ENCODE data around the gene SEMA5B.

Gene SEMA5B

DNA sequence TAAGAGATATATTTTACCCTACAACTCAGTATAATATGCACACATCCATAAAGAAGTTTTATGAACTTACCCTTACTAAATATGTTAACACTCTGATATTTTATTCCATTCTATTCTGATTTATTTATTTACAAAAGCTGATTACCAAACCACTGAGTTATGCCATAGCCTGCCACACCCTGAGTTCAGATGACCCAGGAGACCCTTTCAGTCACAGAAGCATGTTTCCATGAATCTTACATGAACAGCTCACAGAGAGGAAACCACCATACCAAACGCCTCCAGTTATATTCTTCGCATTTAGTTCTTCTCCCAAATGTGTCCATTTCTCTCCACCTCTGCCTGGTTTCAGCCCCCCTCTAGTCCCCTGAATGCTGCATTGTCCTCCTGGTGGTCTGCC, 103.5 kb downstream of the SEMA5B start:
- DNase-seq (ENCODE audit: low read depth), result no peak
- no peak overlapping the region for H3K4me3 ChIP-seq (ENCODE audit: low read length)
- TF ChIP-seq, protein P1, sequence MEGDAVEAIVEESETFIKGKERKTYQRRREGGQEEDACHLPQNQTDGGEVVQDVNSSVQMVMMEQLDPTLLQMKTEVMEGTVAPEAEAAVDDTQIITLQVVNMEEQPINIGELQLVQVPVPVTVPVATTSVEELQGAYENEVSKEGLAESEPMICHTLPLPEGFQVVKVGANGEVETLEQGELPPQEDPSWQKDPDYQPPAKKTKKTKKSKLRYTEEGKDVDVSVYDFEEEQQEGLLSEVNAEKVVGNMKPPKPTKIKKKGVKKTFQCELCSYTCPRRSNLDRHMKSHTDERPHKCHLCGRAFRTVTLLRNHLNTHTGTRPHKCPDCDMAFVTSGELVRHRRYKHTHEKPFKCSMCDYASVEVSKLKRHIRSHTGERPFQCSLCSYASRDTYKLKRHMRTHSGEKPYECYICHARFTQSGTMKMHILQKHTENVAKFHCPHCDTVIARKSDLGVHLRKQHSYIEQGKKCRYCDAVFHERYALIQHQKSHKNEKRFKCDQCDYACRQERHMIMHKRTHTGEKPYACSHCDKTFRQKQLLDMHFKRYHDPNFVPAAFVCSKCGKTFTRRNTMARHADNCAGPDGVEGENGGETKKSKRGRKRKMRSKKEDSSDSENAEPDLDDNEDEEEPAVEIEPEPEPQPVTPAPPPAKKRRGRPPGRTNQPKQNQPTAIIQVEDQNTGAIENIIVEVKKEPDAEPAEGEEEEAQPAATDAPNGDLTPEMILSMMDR (conservative IDR thresholded peaks at IDR 0.05; ENCODE audit: low read length), result no peak

DNA sequence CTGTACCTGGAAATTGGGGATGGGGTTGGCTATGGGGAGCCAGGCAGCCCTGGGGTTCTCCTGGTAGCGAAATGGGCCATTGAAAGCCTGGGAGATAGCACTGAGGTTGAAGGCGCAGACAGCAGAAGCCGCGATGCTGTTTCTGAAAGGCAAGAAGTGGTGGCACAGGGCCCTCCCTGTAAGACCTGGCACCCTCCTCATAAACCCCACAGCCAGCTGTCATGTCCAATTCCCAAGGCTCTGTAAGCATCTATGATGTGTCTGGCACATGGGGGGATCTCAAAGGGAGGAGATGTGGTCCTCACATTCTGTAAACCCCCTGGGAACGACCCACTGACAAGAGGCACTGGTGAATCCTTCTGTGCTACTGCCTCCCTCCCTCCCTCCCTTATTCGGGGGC, 104.0 kb downstream of the SEMA5B start:
- TF ChIP-seq, protein P1 (conservative IDR thresholded peaks at IDR 0.05; ENCODE audit: low read length), result no peak
- H3K4me3 ChIP-seq (ENCODE audit: low read length), result no peak overlapping the region
- DNase-seq (ENCODE audit: low read depth), result no peak

DNA sequence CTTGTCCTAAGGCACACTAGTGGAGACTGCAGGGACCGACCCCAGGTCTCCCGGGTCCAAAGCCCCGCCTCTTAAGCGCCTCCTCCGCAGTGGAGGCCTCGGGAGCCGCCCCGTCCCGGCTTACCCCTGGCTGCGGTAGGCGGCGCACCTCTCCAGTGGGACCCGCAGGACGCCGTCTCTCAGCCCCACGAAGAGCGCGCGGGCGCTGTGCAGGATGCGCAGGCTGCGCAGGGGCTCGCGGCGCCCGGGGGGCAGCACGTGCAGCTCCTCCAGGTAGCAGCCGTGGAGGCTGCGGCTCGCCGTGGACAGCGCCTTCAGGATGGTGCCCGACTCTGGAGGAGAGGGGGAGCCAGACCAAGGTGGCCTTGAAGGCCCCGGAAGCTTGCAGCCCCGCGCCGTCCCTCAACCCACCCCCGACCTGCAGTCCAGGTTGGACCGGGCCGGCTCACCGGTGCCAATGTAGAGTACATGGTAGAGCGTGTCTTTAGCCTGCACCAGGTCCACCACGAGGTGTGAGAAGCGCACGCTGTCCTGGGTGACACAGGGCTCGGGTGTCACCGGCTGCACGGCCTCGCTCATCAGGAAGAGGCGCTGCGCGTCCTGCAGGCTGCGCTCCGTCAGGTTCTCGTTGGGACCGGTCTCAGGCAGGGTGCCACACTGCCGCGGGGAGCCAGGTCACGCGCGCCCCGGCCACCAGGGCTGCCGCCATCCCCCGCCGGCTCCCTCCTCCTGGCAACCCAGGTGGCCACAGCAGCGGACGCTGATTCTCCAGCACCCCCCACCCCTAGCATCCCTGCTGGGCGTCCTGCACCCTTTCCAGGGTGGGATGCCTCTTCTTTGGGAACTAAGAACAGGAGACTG, 105.5 kb downstream of the SEMA5B start:
- H3K4me3 ChIP-seq (ENCODE audit: low read length), result no peak overlapping the region
- no peak for DNase-seq (ENCODE audit: low read depth)
- TF ChIP-seq, protein P1 (conservative IDR thresholded peaks at IDR 0.05; ENCODE audit: low read length), result no peak

DNA sequence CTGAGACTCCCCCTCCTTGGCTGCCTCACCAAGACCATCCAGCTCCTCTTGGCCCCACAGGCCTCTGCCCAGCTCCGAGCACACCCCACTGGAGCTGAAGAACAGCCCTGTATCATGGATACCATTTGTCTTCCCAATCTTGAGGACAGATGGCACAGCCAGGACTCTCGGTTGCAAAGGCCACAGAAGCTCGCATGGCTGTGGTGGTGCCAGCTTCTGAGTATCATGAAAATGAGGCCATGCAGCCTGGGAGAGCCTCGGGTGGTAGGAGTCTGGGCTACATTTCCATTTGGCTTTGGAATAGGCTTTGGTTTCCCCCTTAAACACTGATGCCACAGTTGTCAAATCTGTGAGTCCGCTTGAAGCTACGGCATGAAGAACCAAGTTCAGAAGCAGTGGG, 106.6 kb downstream of the SEMA5B start:
- DNase-seq (ENCODE audit: low read depth), result no peak
- TF ChIP-seq, protein P1 (conservative IDR thresholded peaks at IDR 0.05; ENCODE audit: low read length), result no peak
- no peak overlapping the region for H3K4me3 ChIP-seq (ENCODE audit: low read length)

DNA sequence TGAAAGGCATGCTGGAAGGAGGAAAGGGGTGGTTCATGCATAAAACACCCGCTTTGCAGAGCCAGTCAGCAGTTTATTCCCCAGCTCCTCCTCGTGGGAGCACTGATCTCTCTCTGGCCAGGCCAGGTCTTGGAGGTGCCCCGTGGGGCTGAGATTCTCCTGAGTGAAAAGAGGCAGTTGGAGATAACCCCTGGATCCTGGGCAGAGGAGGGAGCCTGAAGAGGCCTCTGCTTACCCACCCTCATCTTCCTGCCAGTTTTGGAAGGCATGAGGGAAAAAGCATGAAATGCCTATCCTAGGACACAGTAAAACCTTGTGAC, 108.3 kb downstream of the SEMA5B start:
- TF ChIP-seq, protein P1 (conservative IDR thresholded peaks at IDR 0.05; ENCODE audit: low read length), result no peak
- H3K4me3 ChIP-seq (ENCODE audit: low read length), result no peak overlapping the region
- DNase-seq (ENCODE audit: low read depth), result no peak

DNA sequence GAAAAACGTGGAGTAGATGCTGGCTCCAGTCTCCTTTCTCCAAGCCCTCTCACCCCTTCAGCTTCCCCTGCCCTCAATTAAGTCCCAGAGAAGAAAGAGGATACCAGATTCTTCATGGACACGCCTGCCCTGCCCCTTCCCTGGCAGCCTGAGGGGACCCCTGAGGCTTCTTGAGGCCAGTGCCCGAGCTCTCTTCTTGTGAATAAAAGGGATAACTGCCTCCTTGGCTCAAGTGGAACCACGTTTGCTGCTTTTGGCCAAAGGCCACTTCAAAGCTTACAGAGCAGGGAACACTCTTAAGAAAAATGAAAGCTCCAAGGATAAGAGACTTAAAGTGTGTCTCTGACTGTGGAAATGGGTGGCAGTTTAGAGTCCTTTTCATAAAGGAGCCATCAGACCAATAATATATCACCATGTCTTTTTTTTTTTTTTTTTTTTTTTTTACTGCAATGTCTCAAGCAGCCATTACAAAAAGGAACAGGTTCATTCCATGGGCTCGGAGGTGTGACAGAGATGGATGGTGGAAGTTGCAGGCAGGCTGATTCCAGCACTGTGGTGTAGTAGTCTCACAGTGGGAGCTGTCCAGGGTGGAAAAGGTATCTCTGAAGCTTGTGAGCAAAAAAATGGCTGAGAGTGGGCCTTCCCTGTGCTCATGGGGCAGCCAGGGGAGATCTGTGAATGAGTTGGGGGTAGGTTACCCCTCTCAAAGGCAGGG, 108.8 kb downstream of the SEMA5B start:
- no peak overlapping the region for H3K4me3 ChIP-seq (ENCODE audit: low read length)
- no peak for DNase-seq (ENCODE audit: low read depth)
- TF ChIP-seq, protein P1 (conservative IDR thresholded peaks at IDR 0.05; ENCODE audit: low read length), result no peak

DNA sequence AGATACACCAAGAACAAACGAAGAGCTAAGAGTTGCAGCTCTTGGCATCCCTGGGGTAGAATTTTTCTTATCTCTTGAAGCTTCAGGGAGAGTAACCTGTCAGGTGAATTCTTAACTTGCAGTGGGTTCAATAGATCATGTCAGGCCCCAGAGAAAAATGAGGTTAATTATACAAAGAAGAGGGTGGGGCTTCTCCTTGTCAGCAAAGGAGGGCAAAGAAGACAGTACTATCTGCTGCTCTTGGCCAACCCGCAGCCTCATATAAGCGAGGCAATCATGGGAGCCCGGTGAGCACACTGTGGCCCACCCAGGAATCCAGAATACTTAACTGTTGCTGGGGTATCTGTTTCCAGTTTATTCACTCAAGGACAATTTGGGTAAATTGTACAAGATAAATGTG, 110.2 kb downstream of the SEMA5B start:
- H3K4me3 ChIP-seq (ENCODE audit: low read length), result no peak overlapping the region
- TF ChIP-seq, protein P1 (conservative IDR thresholded peaks at IDR 0.05; ENCODE audit: low read length), result no peak
- no peak for DNase-seq (ENCODE audit: low read depth)

Data from AG10803 (cell line).